HL-60 (cell line): ENCODE results near the gene KCNJ13.

Source experiments
- DNase-seq, 2 experiments: peaks; one replicate each; pipeline ENCODE4 v3.0.0-alpha.2; 2010 to 2020; ENCODE audit warnings: low read depth in 1 of 2, low spot score in 1 of 2
- H3K27ac ChIP-seq: fragments of 250-450 bp; sonication (Bioruptor Pico); replicated peaks from 2 replicates; pipeline ENCODE4 v1.5.1; 2020; ENCODE audit warnings: mild to moderate bottlenecking, moderate library complexity
- H3K27me3 ChIP-seq: fragments of 250-450 bp; sonication (Bioruptor Pico); 2 replicates; pipeline ENCODE4 v1.5.1; 2021; ENCODE audit warnings: mild to moderate bottlenecking, moderate library complexity; ENCODE audit not compliant: insufficient read depth, poor library complexity, severe bottlenecking
- H3K4me3 ChIP-seq: replicated peaks from 2 replicates; pipeline ENCODE4 v1.5.1; 2011; ENCODE audit warnings: mild to moderate bottlenecking, control low read depth, low read length; ENCODE audit not compliant: insufficient read depth
- CTCF ChIP-seq: IDR thresholded peaks from one replicate; pipeline ENCODE4 v1.5.1; 2011; ENCODE audit warnings: low read length, control low read depth, inconsistent platforms; ENCODE audit not compliant: insufficient read depth
- GABPA ChIP-seq: IDR thresholded peaks from 2 replicates; pipeline ENCODE4 v1.6.1; 2012; ENCODE audit warnings: low read depth
- POLR2AphosphoS5 ChIP-seq: IDR thresholded peaks from 2 replicates; pipeline ENCODE4 v1.6.1; 2012; ENCODE audit warnings: low read depth
- SPI1 ChIP-seq: IDR thresholded peaks from 2 replicates; pipeline ENCODE4 v1.6.1; 2012; ENCODE audit warnings: low read depth, mild to moderate bottlenecking, borderline replicate concordance
- TF ChIP-seq, protein P1 (sequence below): IDR thresholded peaks from 2 replicates; pipeline ENCODE4 v1.6.1; 2012; ENCODE audit warnings: low read depth; ENCODE audit not compliant: insufficient replicate concordance

KCNJ13 gene

DNA sequence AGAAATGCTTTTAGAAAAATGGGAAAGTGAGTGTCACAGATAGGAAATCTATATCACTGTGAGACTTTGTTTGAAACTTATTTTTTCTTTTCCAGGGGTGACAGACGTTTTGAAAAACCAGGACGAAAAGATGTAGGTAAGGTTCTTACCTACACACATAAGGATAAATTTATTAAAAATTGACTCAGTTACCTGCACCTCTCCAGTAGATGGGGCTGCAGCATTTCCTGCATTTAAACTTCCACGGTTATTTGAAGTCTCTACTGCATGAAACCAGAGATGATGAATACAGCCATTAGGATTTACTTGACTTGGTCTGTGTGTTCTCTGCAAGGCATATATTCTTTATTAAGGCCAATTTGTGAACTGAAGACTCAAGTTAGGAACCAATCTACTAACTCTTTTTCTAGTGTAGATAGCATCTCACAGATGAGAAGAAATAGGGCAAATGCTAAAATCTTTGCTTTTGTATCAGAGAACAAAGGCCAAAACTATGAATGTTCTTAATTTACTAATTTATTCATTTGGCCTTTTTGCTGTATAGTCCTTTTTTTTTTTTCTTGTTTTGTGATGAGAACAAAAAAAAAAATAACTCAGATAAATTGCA lies 15.0 kb downstream of the KCNJ13 start:
- no peak overlapping the region for H3K27ac ChIP-seq
- H3K27me3 ChIP-seq = no peaks in the 10 kb centered on the region
- TF ChIP-seq CTCF (no peak), POLR2AphosphoS5 (no peak), GABPA (no peak), SPI1 (no peak)
- TF ChIP-seq, protein P1, sequence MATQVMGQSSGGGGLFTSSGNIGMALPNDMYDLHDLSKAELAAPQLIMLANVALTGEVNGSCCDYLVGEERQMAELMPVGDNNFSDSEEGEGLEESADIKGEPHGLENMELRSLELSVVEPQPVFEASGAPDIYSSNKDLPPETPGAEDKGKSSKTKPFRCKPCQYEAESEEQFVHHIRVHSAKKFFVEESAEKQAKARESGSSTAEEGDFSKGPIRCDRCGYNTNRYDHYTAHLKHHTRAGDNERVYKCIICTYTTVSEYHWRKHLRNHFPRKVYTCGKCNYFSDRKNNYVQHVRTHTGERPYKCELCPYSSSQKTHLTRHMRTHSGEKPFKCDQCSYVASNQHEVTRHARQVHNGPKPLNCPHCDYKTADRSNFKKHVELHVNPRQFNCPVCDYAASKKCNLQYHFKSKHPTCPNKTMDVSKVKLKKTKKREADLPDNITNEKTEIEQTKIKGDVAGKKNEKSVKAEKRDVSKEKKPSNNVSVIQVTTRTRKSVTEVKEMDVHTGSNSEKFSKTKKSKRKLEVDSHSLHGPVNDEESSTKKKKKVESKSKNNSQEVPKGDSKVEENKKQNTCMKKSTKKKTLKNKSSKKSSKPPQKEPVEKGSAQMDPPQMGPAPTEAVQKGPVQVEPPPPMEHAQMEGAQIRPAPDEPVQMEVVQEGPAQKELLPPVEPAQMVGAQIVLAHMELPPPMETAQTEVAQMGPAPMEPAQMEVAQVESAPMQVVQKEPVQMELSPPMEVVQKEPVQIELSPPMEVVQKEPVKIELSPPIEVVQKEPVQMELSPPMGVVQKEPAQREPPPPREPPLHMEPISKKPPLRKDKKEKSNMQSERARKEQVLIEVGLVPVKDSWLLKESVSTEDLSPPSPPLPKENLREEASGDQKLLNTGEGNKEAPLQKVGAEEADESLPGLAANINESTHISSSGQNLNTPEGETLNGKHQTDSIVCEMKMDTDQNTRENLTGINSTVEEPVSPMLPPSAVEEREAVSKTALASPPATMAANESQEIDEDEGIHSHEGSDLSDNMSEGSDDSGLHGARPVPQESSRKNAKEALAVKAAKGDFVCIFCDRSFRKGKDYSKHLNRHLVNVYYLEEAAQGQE = no peak
- peak in 1 of 2 experiments; percentile 21 for DNase-seq
- H3K4me3 ChIP-seq = no peak overlapping the region

GRCh38 chr2:232757905-232758304 lies 18.5 kb downstream of the KCNJ13 start:
- H3K4me3 ChIP-seq = no peak overlapping the region
- TF ChIP-seq CTCF = no peak
- no peak for TF ChIP-seq GABPA
- TF ChIP-seq, protein P1 = no peak
- no peak for TF ChIP-seq SPI1
- no peak for TF ChIP-seq POLR2AphosphoS5
- H3K27ac ChIP-seq = no peak overlapping the region
- no peaks in the 10 kb centered on the region for H3K27me3 ChIP-seq
- no peak for DNase-seq

GRCh38 chr2:232750135-232750671 lies 26.2 kb downstream of the KCNJ13 start:
- Histone ChIP-seq H3K27ac (no peak overlapping the region), H3K27me3 (no peaks in the 10 kb centered on the region), H3K4me3 (no peak overlapping the region)
- no peak for TF ChIP-seq GABPA
- TF ChIP-seq SPI1 = no peak; the same call in 1 of the 2 replicates
- TF ChIP-seq POLR2AphosphoS5 = no peak
- TF ChIP-seq, protein P1 = no peak
- no peak for TF ChIP-seq CTCF
- no peak for DNase-seq
